HepG2 (cell line): ENCODE results near the gene ULK3. TPM values are rescaled to one million over a fixed set of nuclear protein-coding genes. Genes with fewer than 3 reads are reported as not detected.
A peak's percentile ranks its signal among the peaks of the same experiment; 100 is the strongest.

Experiments
- ATAC-seq: fragments of 200-7000 bp; cut with Tn5 transposase; 3 replicates; pipeline ENCODE4 v1.9.1; 2020; ENCODE audit warnings: mild to moderate bottlenecking, moderate library complexity
- BruUV-seq: library from RNA; stranded (reverse); fragments of 400-500 nt; replicated peaks from 2 replicates; lab custom pipeline; 2021; lab: Mats Ljungman, UMichigan
- CTCF ChIA-PET: fragments of 300-600 bp; formaldehyde crosslinking; extraction: SDS; loops from one replicate; lab custom pipeline; 2021; ENCODE audit warnings: low total read pairs, inconsistent platforms, low intra/inter-chr PET ratio; lab: Yijun Ruan, JAX
- POLR2A ChIA-PET: fragments of 350-600 bp; sonication (Branson Sonifier 250); formaldehyde crosslinking; loops from one replicate; lab custom pipeline; 2020; ENCODE audit warnings: antibody characterized with exemption, inconsistent platforms; lab: Yijun Ruan, JAX
- DNase-seq: peaks from one replicate; pipeline ENCODE4 v3.0.0-alpha.2; 2015; ENCODE audit warnings: low spot score
- FAIRE-seq: peaks from 3 replicates; lab custom pipeline; 2011; peaks lifted over from hg19 to GRCh38; lab: Jason Lieb, UNC
- H2AFZ ChIP-seq: one replicate; pipeline ENCODE4 v1.6.1; 2011; ENCODE audit warnings: low read length, inconsistent platforms
- H3K27ac ChIP-seq: fragments of 300-600 bp; 3 replicates; pipeline ENCODE4 v1.8.0; 2011; ENCODE audit warnings: mixed run types, mild to moderate bottlenecking, mixed read lengths, low read length, inconsistent platforms; ENCODE audit not compliant: insufficient read depth; ENCODE audit errors: extremely low read length
- H3K27me3 ChIP-seq, 2 experiments: fragments of 200-600 bp in 1 of 2; 2 replicates in 1 of 2; 3 replicates in 1 of 2; pipeline versions ENCODE4 v1.6.0 to v1.8.0; 2011; ENCODE audit warnings: low read length in 2 of 2, mild to moderate bottlenecking in 2 of 2, moderate library complexity in 2 of 2, inconsistent platforms in 1 of 2; ENCODE audit not compliant: insufficient read depth in 2 of 2, control insufficient read depth in 1 of 2
- H3K36me3 ChIP-seq, 2 experiments: fragments of 200-600 bp in 1 of 2; replicated peaks in 1 of 2; 2 replicates in 1 of 2; 3 replicates in 1 of 2; pipeline versions ENCODE4 v1.5.1 to v1.8.0; 2011; ENCODE audit warnings: low read length in 2 of 2, inconsistent platforms in 1 of 2; ENCODE audit not compliant: insufficient read depth in 2 of 2, control insufficient read depth in 1 of 2
- H3K4me1 ChIP-seq: 2 replicates; pipeline ENCODE4 v1.5.1; 2012; ENCODE audit warnings: low read length, inconsistent platforms; ENCODE audit not compliant: insufficient read depth
- H3K4me2 ChIP-seq: 2 replicates; pipeline ENCODE4 v1.6.0; 2011; ENCODE audit warnings: low read depth, low read length, inconsistent platforms
- H3K4me3 ChIP-seq, 3 experiments: fragments of 200-600 bp in 1 of 3; sonication (generic), shearing (Covaris generic) in 1 of 3; replicated peaks in 1 of 3; 2 replicates each; pipeline ENCODE4 v1.5.1; 2011 to 2016; ENCODE audit warnings: low read length in 3 of 3, inconsistent platforms in 2 of 3, low read depth in 2 of 3, mild to moderate bottlenecking in 2 of 3, control low read depth in 1 of 3, mixed read lengths in 1 of 3; ENCODE audit not compliant: insufficient read depth in 1 of 3
- H3K79me2 ChIP-seq: one replicate; pipeline ENCODE4 v1.6.1; 2011; ENCODE audit warnings: low read length, inconsistent platforms; ENCODE audit not compliant: insufficient read depth
- H3K9ac ChIP-seq: 2 replicates; pipeline ENCODE4 v1.6.0; 2011; ENCODE audit warnings: mild to moderate bottlenecking, low read depth, low read length, inconsistent platforms; ENCODE audit not compliant: insufficient read depth
- H3K9me3 ChIP-seq: 2 replicates; pipeline ENCODE4 v1.5.1; 2012; ENCODE audit warnings: mild to moderate bottlenecking, low read length
- H4K20me1 ChIP-seq: 2 replicates; pipeline ENCODE4 v1.6.0; 2011; ENCODE audit warnings: inconsistent platforms, mild to moderate bottlenecking, low read length, moderate library complexity; ENCODE audit not compliant: insufficient read depth
- RBM22 ChIP-seq: fragments of 200-400 bp; formaldehyde crosslinking; optimal IDR thresholded peaks from 2 replicates; pipeline ENCODE3; 2017; ENCODE audit warnings: mild to moderate bottlenecking, low read length, moderate library complexity
- ZNF121 ChIP-seq: sonication (generic); formaldehyde crosslinking; IDR thresholded peaks from 2 replicates; pipeline ENCODE4 v1.5.0; 2020; ENCODE audit warnings: mild to moderate bottlenecking, missing genetic modification reagents
- ZNF552 ChIP-seq: sonication (generic); formaldehyde crosslinking; IDR thresholded peaks from 2 replicates; pipeline ENCODE4 v1.9.0; 2022; ENCODE audit warnings: missing genetic modification reagents, mild to moderate bottlenecking, borderline replicate concordance
- WGBS: methylation state at CpG from one replicate; pipeline ENCODE4 v1.1.6; 2017; ENCODE audit warnings: low lambda C conversion rate; 5-methylcytosine and 5-hydroxymethylcytosine counted together
- in situ Hi-C: cut with HindIII; loops from 2 replicates; pipeline ENCODE4 v1.10.0; 2017; ENCODE audit warnings: low pct_unique_long_range_greater_than_20kb; ENCODE audit not compliant: extremely low pct_ligation_motif_present
- intact Hi-C: fragments of 100-400 bp; cut with micrococcal nuclease; formaldehyde crosslinking; loops from one replicate; pipeline ENCODE4 v1.10.0; 2022; ENCODE audit not compliant: unreplicated experiment
- polyA plus RNA-seq, 8 experiments: library from polyadenylated mRNA; depleted of rRNA in 3 of 8; stranded (reverse) in 7 of 8; unstranded in 1 of 8; fragments of >200 nt; fragmentation: Illumina TruSeq in 4 of 8; extraction: Trizol in 4 of 8; gene quantifications; 2 replicates each; pipeline versions ENCODE4 v1.2.1 to v1.2.3, GENCODE V29; 2011 to 2016; ENCODE audit warnings: low read depth in 4 of 8, missing spikeins in 1 of 8, mixed read lengths in 1 of 8; ENCODE audit not compliant: insufficient read depth in 1 of 8
- total RNA-seq, 5 experiments: library from RNA; depleted of rRNA; stranded (reverse); fragments of >200 nt; fragmentation: Illumina TruSeq; extraction: Trizol; gene quantifications; 2 replicates each; pipeline ENCODE4 v1.2.3, GENCODE V29; 2016; ENCODE audit warnings: low read depth in 1 of 5
- TF ChIP-seq, protein P1 (sequence below): sonication (generic); formaldehyde crosslinking; IDR thresholded peaks from 2 replicates; pipeline ENCODE4 v1.4.0; 2020; ENCODE audit warnings: missing genetic modification reagents

Gene ULK3
- total and polyA plus RNA-seq, 2 of the 13 experiments (the other 11 are each of a cell fraction or from before 2014, with no cell fraction given), result 15.2 to 23.7 TPM

- DNase-seq (no peak), FAIRE-seq (no peak)
These were observed 48.0 kb downstream of the ULK3 start for GRCh38 chr15:74794970-74795349.

DNA sequence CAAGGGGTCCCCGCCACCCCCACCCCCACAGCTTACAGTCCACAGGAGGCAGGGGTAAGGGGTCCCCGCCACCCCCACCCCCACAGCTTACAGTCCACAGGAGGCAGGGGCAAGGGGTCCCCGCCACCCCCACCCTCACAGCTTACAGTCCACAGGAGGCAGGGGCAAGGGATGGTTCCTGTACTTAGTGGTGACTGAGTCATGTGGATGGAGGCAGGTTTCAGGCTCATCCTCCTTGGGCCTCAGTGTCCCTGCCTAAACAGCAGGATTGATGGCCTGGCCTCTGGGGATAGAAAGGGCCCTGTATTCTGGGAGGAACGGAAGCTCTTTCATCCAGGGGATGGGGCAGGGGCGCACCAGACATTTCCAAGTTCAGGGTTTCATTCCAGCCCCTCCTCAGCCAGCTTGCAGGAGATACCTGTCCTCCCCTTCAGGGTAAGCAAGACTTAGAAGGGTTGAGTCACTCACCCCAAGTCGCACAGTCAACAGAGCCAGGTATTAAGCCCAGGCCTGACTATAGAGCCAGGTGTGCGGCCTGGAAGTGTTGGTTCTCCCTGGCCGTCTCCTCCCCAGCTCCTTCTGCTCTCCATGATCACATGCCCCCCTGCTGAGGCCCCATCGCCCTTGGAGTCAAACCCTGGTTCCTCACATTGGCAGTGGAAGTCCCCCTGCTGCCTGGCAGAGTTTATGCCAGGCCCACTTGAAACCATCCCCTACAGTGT, 48.5 kb downstream of the ULK3 start:
- no peaks in the 10 kb centered on the region for H3K9me3 ChIP-seq
- intact Hi-C loops, result no loop called here
- peak; percentile 20 for TF ChIP-seq RBM22
- TF ChIP-seq, protein P1, sequence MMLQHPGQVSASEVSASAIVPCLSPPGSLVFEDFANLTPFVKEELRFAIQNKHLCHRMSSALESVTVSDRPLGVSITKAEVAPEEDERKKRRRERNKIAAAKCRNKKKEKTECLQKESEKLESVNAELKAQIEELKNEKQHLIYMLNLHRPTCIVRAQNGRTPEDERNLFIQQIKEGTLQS (CRISPR knock-in tag), result no peak
- H3K9ac ChIP-seq, result no peak overlapping the region
- no peak overlapping the region for H3K4me3 ChIP-seq
- H2AFZ ChIP-seq, result no peak overlapping the region
- ChIA-PET CTCF (no interaction called here), POLR2A (interaction anchor here (0.6 to 3.7 kb wide), 3 partner anchors 11 to 50 kb away, joined by 3 to 13 read pairs (median 4); no protein-coding TSS in a partner anchor)
- no peaks in the 10 kb centered on the region for H3K27me3 ChIP-seq
- peaks cover 12 to 21% of the 10 kb centered on the region in 2 experiments; a peak in 4 of 5 replicates for H3K36me3 ChIP-seq
- in situ Hi-C loops, result no loop called here
- no peak overlapping the region for H3K4me2 ChIP-seq
- DNase-seq, result no peak
- no peak for ATAC-seq
- peaks cover 5% of the 10 kb centered on the region; the same call in 1 of the 2 replicates for H3K4me1 ChIP-seq
- no peak overlapping the region for H3K27ac ChIP-seq
- peaks cover 14% of the 10 kb centered on the region; the same call in 1 of the 2 replicates for H4K20me1 ChIP-seq
- WGBS, result 98% methylated on average over 5 of the region's 9 CpGs
- no peak for FAIRE-seq
- peaks cover 14% of the 10 kb centered on the region for H3K79me2 ChIP-seq
- no TSS peak for BruUV-seq

More at GRCh38 chr15:74794970-74795349, 48.0 kb downstream of the ULK3 start:
- 98% methylated on average over 8 of the region's 9 CpGs for WGBS
- H3K4me1 ChIP-seq, result peaks cover 5% of the 10 kb centered on the region
- no peaks in the 10 kb centered on the region for H3K27me3 ChIP-seq
- no peak overlapping the region for H3K9ac ChIP-seq
- in situ Hi-C loops (no loop called here), intact Hi-C loops (no loop called here)
- no TSS peak for BruUV-seq
- ChIA-PET CTCF (no interaction called here), POLR2A (interaction anchor here (3.7 kb wide), 1 partner anchor 11 kb away, joined by 13 read pairs; no protein-coding TSS in a partner anchor)
- H3K27ac ChIP-seq, result no peak overlapping the region
- peaks cover 11% of the 10 kb centered on the region for H3K79me2 ChIP-seq
- H3K4me2 ChIP-seq, result no peak overlapping the region
- no peak overlapping the region for H2AFZ ChIP-seq
- TF ChIP-seq ZNF552 (CRISPR knock-in tag), result no peak
- TF ChIP-seq ZNF121 (CRISPR knock-in tag), result 0 out of 2 replicates have a peak, but pooled peaks have one; percentile 14
- peaks cover 9% of the 10 kb centered on the region; the same call in 1 of the 2 replicates for H4K20me1 ChIP-seq
- peaks cover 11 to 21% of the 10 kb centered on the region in 2 experiments; a peak in 4 of 5 replicates for H3K36me3 ChIP-seq
- no peak for ATAC-seq
- no peak overlapping the region for H3K4me3 ChIP-seq
- H3K9me3 ChIP-seq, result no peaks in the 10 kb centered on the region
